H1 (cell line): Measurements from ENCODE around the gene MEMO1. TPM values are rescaled to one million over a fixed set of nuclear protein-coding genes. Genes with fewer than 3 reads are reported as not detected.

Source experiments
- ASH2L ChIP-seq: fragments of 200-600, 300-600 bp; sonication (generic); IDR thresholded peaks from one replicate; pipeline ENCODE4 v1.7.1; 2017; ENCODE audit warnings: low read length
- BACH1 ChIP-seq: IDR thresholded peaks from 2 replicates; pipeline ENCODE4 v1.6.1; 2012; ENCODE audit warnings: low read length, improper control_type of control experiment
- CHD1 ChIP-seq: IDR thresholded peaks from 2 replicates; pipeline ENCODE4 v1.6.1; 2012; ENCODE audit warnings: low read depth, low read length, improper control_type of control experiment
- CHD2 ChIP-seq: IDR thresholded peaks from 2 replicates; pipeline ENCODE4 v1.6.1; 2012; ENCODE audit warnings: low read length, improper control_type of control experiment
- CREB1 ChIP-seq: IDR thresholded peaks from 2 replicates; pipeline ENCODE4 v1.6.1; 2012; ENCODE audit warnings: inconsistent platforms
- EGR1 ChIP-seq: IDR thresholded peaks from 2 replicates; pipeline ENCODE4 v1.6.1; 2011; ENCODE audit warnings: low read depth, low read length, borderline replicate concordance
- EP300 ChIP-seq, 2 experiments: IDR thresholded peaks; 1 replicate in 1 of 2; 2 replicates in 1 of 2; pipeline ENCODE4 v1.6.1; 2011 to 2012; ENCODE audit warnings: low read depth in 2 of 2, low read length in 2 of 2, mild to moderate bottlenecking in 2 of 2, borderline replicate concordance in 1 of 2, inconsistent platforms in 1 of 2, moderate library complexity in 1 of 2
- KDM1A ChIP-seq: fragments of 200-600, 300-600 bp; sonication (generic); IDR thresholded peaks from 2 replicates; pipeline ENCODE4 v1.7.1; 2016; ENCODE audit warnings: mild to moderate bottlenecking, low read length, borderline replicate concordance
- KDM4A ChIP-seq: IDR thresholded peaks from one replicate; pipeline ENCODE4 v1.7.1; 2012; ENCODE audit warnings: low read depth, mild to moderate bottlenecking, moderate library complexity, low read length, inconsistent platforms; ENCODE audit not compliant: severe bottlenecking
- MAX ChIP-seq: IDR thresholded peaks from 2 replicates; pipeline ENCODE4 v1.6.1; 2012; ENCODE audit warnings: inconsistent platforms
- NRF1 ChIP-seq: IDR thresholded peaks from 2 replicates; pipeline ENCODE4 v1.6.1; 2011; ENCODE audit warnings: mild to moderate bottlenecking, low read depth, low read length, improper control_type of control experiment
- PHF8 ChIP-seq: fragments of 200-600 bp; sonication (generic); conservative IDR thresholded peaks from 2 replicates; pipeline ENCODE4 v1.7.1; 2012; ENCODE audit warnings: low read depth, mild to moderate bottlenecking, inconsistent platforms, low read length, moderate library complexity
- POLR2A ChIP-seq, 2 experiments: IDR thresholded peaks; 1 replicate in 1 of 2; 2 replicates in 1 of 2; pipeline ENCODE4 v1.6.1; 2011; ENCODE audit warnings: low read depth in 2 of 2, low read length in 2 of 2, mild to moderate bottlenecking in 2 of 2; ENCODE audit errors: control extremely low read depth in 1 of 2
- RBBP5 ChIP-seq: IDR thresholded peaks from 2 replicates; pipeline ENCODE4 v1.7.1; 2012; ENCODE audit warnings: low read depth, mild to moderate bottlenecking, inconsistent platforms, low read length, moderate library complexity, borderline replicate concordance
- SIN3A ChIP-seq, 2 experiments: IDR thresholded peaks in 1 of 2; conservative IDR thresholded peaks in 1 of 2; 2 replicates each; pipeline ENCODE4 v1.6.1; 2011 to 2012; ENCODE audit warnings: low read length in 2 of 2, improper control_type of control experiment in 1 of 2, low read depth in 1 of 2, mild to moderate bottlenecking in 1 of 2
- SIRT6 ChIP-seq: IDR thresholded peaks from one replicate; pipeline ENCODE4 v1.7.1; 2012; ENCODE audit warnings: low read length, inconsistent platforms
- SP4 ChIP-seq: IDR thresholded peaks from 2 replicates; pipeline ENCODE4 v1.6.1; 2012; ENCODE audit warnings: low read length, inconsistent platforms
- TAF1 ChIP-seq: IDR thresholded peaks from 2 replicates; pipeline ENCODE4 v1.6.1; 2011; ENCODE audit warnings: mild to moderate bottlenecking, low read depth, low read length
- TAF7 ChIP-seq: optimal IDR thresholded peaks from 2 replicates; pipeline ENCODE3; 2011; ENCODE audit warnings: low read depth, mild to moderate bottlenecking, inconsistent platforms, low read length, moderate library complexity, borderline replicate concordance
- TBP ChIP-seq: IDR thresholded peaks from 2 replicates; pipeline ENCODE4 v1.6.1; 2011; ENCODE audit warnings: low read depth, low read length, improper control_type of control experiment
- TEAD4 ChIP-seq: IDR thresholded peaks from 2 replicates; pipeline ENCODE4 v1.6.1; 2012; ENCODE audit warnings: low read depth, low read length, inconsistent platforms, mixed read lengths
- USF2 ChIP-seq: IDR thresholded peaks from 2 replicates; pipeline ENCODE4 v1.6.1; 2011; ENCODE audit warnings: low read length, improper control_type of control experiment
- YY1 ChIP-seq: IDR thresholded peaks from 2 replicates; pipeline ENCODE4 v1.6.1; 2011; ENCODE audit warnings: low read depth, mild to moderate bottlenecking, low read length
- ZNF274 ChIP-seq: IDR thresholded peaks from 2 replicates; pipeline ENCODE4 v1.7.0; 2012; ENCODE audit warnings: low read length, borderline replicate concordance; ENCODE audit errors: extremely low read depth
- polyA plus RNA-seq, 7 experiments: library from polyadenylated mRNA; depleted of rRNA in 3 of 7; stranded (reverse) in 5 of 7; unstranded in 2 of 7; fragments of >200 nt in 5 of 7; fragments of 200-250 nt in 2 of 7; gene quantifications; 1 replicate in 5 of 7; 2 replicates in 1 of 7; 4 replicates in 1 of 7; pipeline versions ENCODE4 v1.2.1 to v1.2.3, GENCODE V29; 2011 to 2013; ENCODE audit warnings: missing spikeins in 2 of 7, mixed read lengths in 2 of 7
- total RNA-seq: library from RNA; stranded (reverse); fragmentation: NEBNext Ultra II Directional; extraction: Animal tissue kit (Norgen Biotek cat#: 25700); gene quantifications from 2 replicates; pipeline ENCODE4 v1.2.1, GENCODE V29; 2021

MEMO1 gene
- total and polyA plus RNA-seq, 2 of the 8 experiments (the other 6 are each of a cell fraction or from before 2014, with no cell fraction given): 26.9 to 54.7 TPM

DNA sequence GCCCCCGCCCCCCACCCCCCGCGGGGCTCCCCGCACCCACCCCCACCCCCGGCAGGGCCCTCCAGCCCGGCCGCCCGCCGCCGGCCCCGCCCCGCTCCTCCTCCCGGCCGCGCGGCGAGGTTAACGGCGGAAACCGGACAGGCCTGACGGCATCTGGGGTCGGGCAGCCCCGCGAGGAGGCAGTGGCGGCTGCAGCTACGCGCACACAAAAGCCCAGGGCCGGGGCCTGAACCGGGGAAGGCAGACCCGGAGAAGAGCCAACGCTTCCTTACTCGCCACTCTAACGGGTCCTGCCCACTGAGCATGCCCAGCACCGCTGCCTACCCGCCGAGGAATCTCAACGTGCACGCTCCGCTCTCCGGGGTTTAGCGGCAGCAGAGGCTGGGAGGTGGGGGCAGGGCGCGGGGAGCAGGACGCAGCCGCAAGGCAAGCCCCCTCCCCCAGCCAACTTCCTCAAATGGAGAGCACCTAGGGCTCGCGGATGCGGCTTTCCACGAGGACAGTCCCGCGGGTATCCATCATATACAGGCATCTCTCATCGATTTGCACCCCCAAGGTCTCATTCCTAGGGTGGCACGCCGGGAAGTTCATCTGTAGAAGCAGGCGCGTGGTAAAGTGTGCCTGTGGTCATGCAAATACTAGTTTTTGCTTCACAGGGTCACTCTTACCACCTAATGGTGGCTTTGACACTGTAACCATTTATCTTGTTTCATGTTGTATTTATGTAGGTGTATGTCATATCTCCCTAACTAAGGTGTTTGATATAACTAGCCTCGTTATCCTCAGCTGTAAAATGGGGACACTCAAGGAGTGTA is at the start of gene MEMO1 (continued):
- TF ChIP-seq CREB1: peak; percentile 61
- TF ChIP-seq EP300 (IDR thresholded peaks at IDR 0.05; ENCODE audit: borderline replicate concordance in 1 of 2, low read depth in 2 of 2, low read length in 2 of 2): peak in 1 of 2 experiments; percentile 73; a peak in 1 of 3 replicates
- TF ChIP-seq CHD1: no peak
- TF ChIP-seq POLR2A (IDR thresholded peaks at IDR 0.05; ENCODE audit: control extremely low read depth in 1 of 2, low read depth in 2 of 2, low read length in 2 of 2): peak; percentile 63 to 78
- TF ChIP-seq KDM4A: peak; percentile 86
- TF ChIP-seq YY1: 0 out of 2 replicates have a peak, but pooled peaks have one; percentile 56
- peak; percentile 77 for TF ChIP-seq TAF1
- TF ChIP-seq SIN3A (conservative IDR thresholded peaks at IDR 0.05 in 1 of 2, IDR thresholded peaks at IDR 0.05 in 1 of 2; ENCODE audit: low read depth in 1 of 2, low read length in 2 of 2): peak; percentile 51 to 83; a peak in 1 of 4 replicates
- peak; percentile 61 for TF ChIP-seq NRF1
- TF ChIP-seq ZNF274: no peak
- peak; percentile 79 for TF ChIP-seq PHF8
- TF ChIP-seq RBBP5: peak; percentile 89
- TF ChIP-seq SIRT6: no peak
- TF ChIP-seq MAX: peak; percentile 88
- 0 out of 2 replicates have a peak, but pooled peaks have one; percentile 45 for TF ChIP-seq BACH1
- peak; percentile 69; the same call in 1 of the 2 replicates for TF ChIP-seq EGR1
- TF ChIP-seq TEAD4: peak; percentile 87
- peak; percentile 49 for TF ChIP-seq TAF7
- TF ChIP-seq CHD2: peak; percentile 78; the same call in 1 of the 2 replicates
- TF ChIP-seq ASH2L: peak; percentile 98
- no peak for TF ChIP-seq KDM1A
- TF ChIP-seq SP4: peak; percentile 89; the same call in 1 of the 2 replicates
- TF ChIP-seq USF2: no peak
- peak; percentile 73 for TF ChIP-seq TBP
- TF ChIP-seq, all 59 proteins: peak for 25
